Measurements from ENCODE around the gene C17orf67.
A peak's percentile ranks its signal among the peaks of the same experiment; 100 is the strongest.

The C17orf67 gene

GRCh38 chr17:56833809-56834379, at the start of gene C17orf67, which contains the start of gene DGKE:
TSS of gene C17orf67 (minus strand) at chr17:56833920. CDS start at chr17:56815810, 18,110 bp downstream.
TSS of gene DGKE (plus strand) at chr17:56834151. CDS start at chr17:56834796, 645 bp downstream.
- peak within 1 kb of the TSS; percentile 96 for H3K27ac ChIP-seq
- TF ChIP-seq CTCF (conservative IDR thresholded peaks at IDR 0.05): no peak

- TF ChIP-seq CTCF (conservative IDR thresholded peaks at IDR 0.05): no peak
- H3K27ac ChIP-seq: no peak overlapping the region
Measured at GRCh38 chr17:56881685-56882295, 48.1 kb upstream of the C17orf67 start.

GRCh38 chr17:56880571-56880970, 46.9 kb upstream of the C17orf67 start:
- H3K27ac ChIP-seq: no peak overlapping the region
- no peak for TF ChIP-seq CTCF (conservative IDR thresholded peaks at IDR 0.05)

GRCh38 chr17:56880133-56880532, 46.4 kb upstream of the C17orf67 start:
- no peak overlapping the region for H3K27ac ChIP-seq
- no peak for TF ChIP-seq CTCF (conservative IDR thresholded peaks at IDR 0.05)

- no peak overlapping the region for H3K27ac ChIP-seq
- no peak for TF ChIP-seq CTCF (conservative IDR thresholded peaks at IDR 0.05)
Measured at GRCh38 chr17:56879280-56879679, 45.6 kb upstream of the C17orf67 start.

GRCh38 chr17:56876766-56877179, 43.1 kb upstream of the C17orf67 start:
- no peak overlapping the region for H3K27ac ChIP-seq
- TF ChIP-seq CTCF (conservative IDR thresholded peaks at IDR 0.05): no peak

- TF ChIP-seq CTCF (conservative IDR thresholded peaks at IDR 0.05): no peak
- H3K27ac ChIP-seq: no peak overlapping the region
Measured at GRCh38 chr17:56870081-56870651, 36.4 kb upstream of the C17orf67 start.

Data from VCaP (cell line).